GM23338 (cell line): ENCODE measurements around the gene SLC20A1. TPM values are rescaled to one million over a fixed set of nuclear protein-coding genes. Genes with fewer than 3 reads are reported as not detected.
"Not testable (repeated sequence)": the region's sequence is repeated elsewhere in the genome, so short reads cannot be mapped to it uniquely, and the experiment has no call there.

Experiments used
- ATAC-seq: fragments of 200-7000 bp; cut with Tn5 transposase; 3 replicates; pipeline ENCODE4 v1.9.1; 2020
- DNase-seq: peaks from one replicate; pipeline ENCODE4 v3.0.0-alpha.2; 2015; ENCODE audit warnings: low spot score
- H2AFZ ChIP-seq: fragments of 200-600 bp; sonication (generic); 2 replicates; pipeline ENCODE4 v1.8.0; 2016; ENCODE audit warnings: antibody characterized with exemption, mild to moderate bottlenecking, moderate library complexity
- H3F3A ChIP-seq: fragments of 200-600 bp; sonication (generic); replicated peaks from 2 replicates; pipeline ENCODE4 v1.8.0; 2017; ENCODE audit warnings: antibody characterized with exemption, mixed run types, low read depth
- H3K27ac ChIP-seq: fragments of 200-600 bp; sonication (generic); 2 replicates; pipeline ENCODE4 v1.6.1; 2016; ENCODE audit warnings: low read depth
- H3K27me3 ChIP-seq: fragments of 200-600 bp; sonication (generic); 2 replicates; pipeline ENCODE4 v1.8.0; 2016; ENCODE audit warnings: mild to moderate bottlenecking, mixed run types, moderate library complexity; ENCODE audit not compliant: insufficient read depth
- H3K36me3 ChIP-seq: fragments of 200-600 bp; sonication (generic); 2 replicates; pipeline ENCODE4 v1.8.0; 2016; ENCODE audit warnings: mild to moderate bottlenecking; ENCODE audit not compliant: insufficient read depth
- H3K4me1 ChIP-seq: fragments of 200-600 bp; sonication (generic); 2 replicates; pipeline ENCODE4 v1.8.0; 2016; ENCODE audit warnings: mild to moderate bottlenecking, moderate library complexity; ENCODE audit not compliant: insufficient read depth
- H3K4me2 ChIP-seq: fragments of 200-600 bp; sonication (generic); 2 replicates; pipeline ENCODE4 v1.7.1; 2017; ENCODE audit warnings: mixed run types
- H3K4me3 ChIP-seq: fragments of 200-600 bp; sonication (generic); 2 replicates; pipeline ENCODE4 v1.6.1; 2016; ENCODE audit warnings: mixed run types
- H3K79me2 ChIP-seq: fragments of 200-600 bp; sonication (generic); replicated peaks from 2 replicates; pipeline ENCODE4 v1.8.0; 2017; ENCODE audit warnings: mild to moderate bottlenecking; ENCODE audit not compliant: insufficient read depth
- H3K9me2 ChIP-seq: fragments of 200-600 bp; sonication (generic); 2 replicates; pipeline ENCODE4 v1.8.0; 2017; ENCODE audit not compliant: insufficient read depth
- H4K20me1 ChIP-seq: fragments of 200-600 bp; sonication (generic); replicated peaks from 2 replicates; pipeline ENCODE4 v1.8.0; 2017; ENCODE audit warnings: mild to moderate bottlenecking; ENCODE audit not compliant: insufficient read depth
- H3K27ac Mint-ChIP-seq: 2 replicates; pipeline ENCODE4 v1.8.0; 2020; ENCODE audit warnings: inconsistent platforms, mild to moderate bottlenecking, moderate library complexity, mixed read lengths
- H3K27me3 Mint-ChIP-seq: 3 replicates; pipeline ENCODE4 v1.8.0; 2022; ENCODE audit warnings: low read depth, mild to moderate bottlenecking, moderate library complexity, mixed read lengths, inconsistent platforms; ENCODE audit not compliant: insufficient read depth, poor library complexity
- H3K36me3 Mint-ChIP-seq: 3 replicates; pipeline ENCODE4 v1.8.0; 2021; ENCODE audit warnings: low read depth, mild to moderate bottlenecking, inconsistent platforms, moderate library complexity, mixed read lengths
- H3K4me1 Mint-ChIP-seq: 3 replicates; pipeline ENCODE4 v1.8.0; 2020; ENCODE audit warnings: mild to moderate bottlenecking, inconsistent platforms, mixed read lengths
- H3K4me3 Mint-ChIP-seq: 3 replicates; pipeline ENCODE4 v1.8.0; 2021; ENCODE audit warnings: moderate library complexity, mild to moderate bottlenecking, inconsistent platforms, mixed read lengths
- H3K9me3 Mint-ChIP-seq: 3 replicates; pipeline ENCODE4 v1.8.0; 2020; ENCODE audit warnings: moderate library complexity, mild to moderate bottlenecking, inconsistent platforms, mixed read lengths
- CREB1 ChIP-seq: fragments of 250-450 bp; sonication (Bioruptor Pico); IDR thresholded peaks from 2 replicates; pipeline ENCODE4 v1.5.0; 2020; ENCODE audit warnings: low read depth, mild to moderate bottlenecking, moderate library complexity
- CTCF ChIP-seq, 2 experiments: fragments of 200-600 bp in 1 of 2; sonication (generic) in 1 of 2; conservative IDR thresholded peaks; 2 replicates each; pipeline versions ENCODE4 v1.5.1 to v1.6.1; 2016 to 2017; ENCODE audit warnings: antibody characterized with exemption in 2 of 2, low read depth in 2 of 2, mild to moderate bottlenecking in 2 of 2, moderate library complexity in 1 of 2
- EZH2phosphoT487 ChIP-seq: fragments of 200-600 bp; sonication (generic); IDR thresholded peaks from one replicate; pipeline ENCODE4 v1.8.1; 2018; ENCODE audit warnings: antibody characterized with exemption; ENCODE audit not compliant: unreplicated experiment
- ZNF114 ChIP-seq: fragments of 250-450 bp; sonication (Bioruptor Pico); IDR thresholded peaks from 2 replicates; pipeline ENCODE4 v1.5.0; 2020; ENCODE audit warnings: mild to moderate bottlenecking, moderate library complexity
- polyA plus RNA-seq: library from polyadenylated mRNA; unstranded; fragments of >200 nt; fragmentation: Nextera tagmentation; extraction: Ambion mirVana; gene quantifications from 2 replicates; pipeline ENCODE4 v1.2.1, GENCODE V29; 2016
- total RNA-seq: library from RNA; depleted of rRNA; stranded (reverse); fragments of >200 nt; shearing (Covaris generic); gene quantifications from 2 replicates; pipeline ENCODE4 v1.2.3, GENCODE V29; 2014

SLC20A1 gene
- total and polyA plus RNA-seq, 2 experiments from 2014 or later = 52.9 to 84.3 TPM

- Histone ChIP-seq H3K27me3 (no peaks in the 10 kb centered on the region), H3K79me2 (no peaks in the 10 kb centered on the region), H3K9me2 (no peaks in the 10 kb centered on the region), H4K20me1 (no peaks in the 10 kb centered on the region), H3F3A (no peaks in the 10 kb centered on the region), H3K27ac (no peak overlapping the region), H3K4me3 (no peak overlapping the region), H3K4me2 (no peak overlapping the region), H3K4me1 (no peaks in the 10 kb centered on the region), H2AFZ (no peak overlapping the region), H3K36me3 (no peaks in the 10 kb centered on the region)
- DNase-seq = no peak
- ATAC-seq = no peak
- H3K36me3 Mint-ChIP-seq = no peaks in the 10 kb centered on the region
- H3K4me3 Mint-ChIP-seq = no peak overlapping the region
- peaks cover 2% of the 10 kb centered on the region for H3K27me3 Mint-ChIP-seq
- H3K9me3 Mint-ChIP-seq = no peaks in the 10 kb centered on the region
- TF ChIP-seq CTCF (conservative IDR thresholded peaks at IDR 0.05; ENCODE audit: low read depth in 2 of 2) = no peak
- H3K4me1 Mint-ChIP-seq = no peaks in the 10 kb centered on the region
- no peak overlapping the region for H3K27ac Mint-ChIP-seq
Observed at GRCh38 chr2:112706170-112706664, 60.5 kb downstream of the SLC20A1 start.

- not testable (repeated sequence) for H3K36me3 ChIP-seq, H3K79me2 ChIP-seq, H3K27ac ChIP-seq, H3K36me3 Mint-ChIP-seq, H3K4me3 Mint-ChIP-seq, H3F3A ChIP-seq, H3K27me3 ChIP-seq, H3K4me1 Mint-ChIP-seq, H2AFZ ChIP-seq, H3K4me2 ChIP-seq, ATAC-seq, H3K4me3 ChIP-seq, H3K9me3 Mint-ChIP-seq, H4K20me1 ChIP-seq, H3K9me2 ChIP-seq, H3K27ac Mint-ChIP-seq, DNase-seq, H3K27me3 Mint-ChIP-seq, H3K4me1 ChIP-seq
Observed at GRCh38 chr2:112706947-112707346, 61.2 kb downstream of the SLC20A1 start.

- DNase-seq (no peak), ATAC-seq (no peak)
- Histone ChIP-seq H3K79me2 (no peaks in the 10 kb centered on the region), H4K20me1 (no peaks in the 10 kb centered on the region), H3K4me1 (no peaks in the 10 kb centered on the region), H3K4me2 (no peak overlapping the region), H3K4me3 (no peak overlapping the region), H3F3A (no peaks in the 10 kb centered on the region), H3K27me3 (no peaks in the 10 kb centered on the region), H2AFZ (no peak overlapping the region), H3K36me3 (no peaks in the 10 kb centered on the region), H3K9me2 (no peaks in the 10 kb centered on the region), H3K27ac (no peak overlapping the region)
- Mint-ChIP-seq H3K4me1 (peaks cover 3% of the 10 kb centered on the region; the same call in 1 of the 3 replicates), H3K27ac (no peak overlapping the region), H3K9me3 (no peaks in the 10 kb centered on the region), H3K36me3 (no peaks in the 10 kb centered on the region), H3K4me3 (no peak overlapping the region), H3K27me3 (peaks cover 2% of the 10 kb centered on the region)
- TF ChIP-seq EZH2phosphoT487 (no peak), ZNF114 (CRISPR knock-in tag) (no peak), CREB1 (no peak)
Observed at GRCh38 chr2:112708968-112709367, 63.2 kb downstream of the SLC20A1 start.
